Endothelial cell of umbilical vein (primary cell): ENCODE results near the gene VPS37C.

Experiments
- EZH2 ChIP-seq: IDR thresholded peaks from 2 replicates; pipeline ENCODE4 v1.6.1; 2012; ENCODE audit warnings: borderline replicate concordance, low read depth, mild to moderate bottlenecking, moderate library complexity, low read length, inconsistent platforms; ENCODE audit not compliant: severe bottlenecking
- GATA2 ChIP-seq: IDR thresholded peaks from 2 replicates; pipeline ENCODE4 v1.7.0; 2011; ENCODE audit warnings: low read depth, mild to moderate bottlenecking, moderate library complexity, mixed read lengths, low read length; ENCODE audit not compliant: insufficient read length, insufficient read depth
- POLR2A ChIP-seq: IDR thresholded peaks from 2 replicates; pipeline ENCODE4 v1.6.1; 2012; ENCODE audit warnings: low read depth, mild to moderate bottlenecking, control low read depth, low read length
- TF ChIP-seq, protein P1 (sequence below), 2 donors: IDR thresholded peaks; 1 replicate in 1 of 2; 2 replicates in 1 of 2; pipeline ENCODE4 v1.5.1; 2011; ENCODE audit warnings: low read length in 2 of 2, mild to moderate bottlenecking in 2 of 2, moderate library complexity in 2 of 2, control low read depth in 1 of 2, inconsistent platforms in 1 of 2, low read depth in 1 of 2; ENCODE audit not compliant: insufficient read depth in 1 of 2; ENCODE audit errors: extremely low read depth in 1 of 2

DNA sequence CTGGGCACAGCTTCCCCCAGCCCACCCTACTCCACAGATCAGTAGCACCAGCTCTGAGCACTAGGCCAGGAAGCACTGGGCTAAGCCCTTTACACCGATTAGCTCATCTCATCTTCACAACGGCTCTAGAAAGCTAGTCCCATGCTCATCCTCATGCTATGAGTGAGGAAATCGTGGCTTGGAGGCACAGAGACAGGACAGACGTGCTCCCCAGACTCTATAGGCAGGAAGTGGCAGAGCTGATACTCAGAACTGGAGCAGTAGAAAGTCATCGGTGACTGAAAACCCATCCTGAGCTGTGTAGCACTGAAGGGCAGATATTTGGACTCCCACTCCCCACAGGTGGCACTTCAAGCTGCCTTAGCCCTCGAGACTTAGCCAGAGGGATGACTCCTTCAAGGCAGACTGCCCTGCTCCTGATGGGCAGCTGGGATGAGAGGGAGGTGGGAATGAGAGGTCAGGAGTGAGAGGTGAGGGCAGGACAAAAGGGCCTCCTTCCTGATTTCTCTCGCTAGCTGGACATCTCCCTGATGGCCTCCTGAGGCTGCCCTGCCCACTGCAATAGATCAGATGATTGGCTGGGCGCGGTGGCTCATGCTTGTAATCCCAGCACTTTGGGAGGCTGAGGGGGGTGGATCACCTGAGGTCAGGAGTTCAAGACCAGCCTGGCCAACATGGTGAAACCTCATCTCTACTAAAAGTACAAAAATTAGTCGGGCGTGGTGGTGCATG lies 49.3 kb downstream of the VPS37C start:
- TF ChIP-seq POLR2A (no peak), GATA2 (no peak), EZH2 (no peak)
- TF ChIP-seq, protein P1, sequence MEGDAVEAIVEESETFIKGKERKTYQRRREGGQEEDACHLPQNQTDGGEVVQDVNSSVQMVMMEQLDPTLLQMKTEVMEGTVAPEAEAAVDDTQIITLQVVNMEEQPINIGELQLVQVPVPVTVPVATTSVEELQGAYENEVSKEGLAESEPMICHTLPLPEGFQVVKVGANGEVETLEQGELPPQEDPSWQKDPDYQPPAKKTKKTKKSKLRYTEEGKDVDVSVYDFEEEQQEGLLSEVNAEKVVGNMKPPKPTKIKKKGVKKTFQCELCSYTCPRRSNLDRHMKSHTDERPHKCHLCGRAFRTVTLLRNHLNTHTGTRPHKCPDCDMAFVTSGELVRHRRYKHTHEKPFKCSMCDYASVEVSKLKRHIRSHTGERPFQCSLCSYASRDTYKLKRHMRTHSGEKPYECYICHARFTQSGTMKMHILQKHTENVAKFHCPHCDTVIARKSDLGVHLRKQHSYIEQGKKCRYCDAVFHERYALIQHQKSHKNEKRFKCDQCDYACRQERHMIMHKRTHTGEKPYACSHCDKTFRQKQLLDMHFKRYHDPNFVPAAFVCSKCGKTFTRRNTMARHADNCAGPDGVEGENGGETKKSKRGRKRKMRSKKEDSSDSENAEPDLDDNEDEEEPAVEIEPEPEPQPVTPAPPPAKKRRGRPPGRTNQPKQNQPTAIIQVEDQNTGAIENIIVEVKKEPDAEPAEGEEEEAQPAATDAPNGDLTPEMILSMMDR (IDR thresholded peaks at IDR 0.05; ENCODE audit: extremely low read depth in 1 of 2, insufficient read depth in 1 of 2, low read depth in 1 of 2, low read length in 2 of 2), result no peak
